IPS-NIHi7 (cell line): ENCODE measurements around the gene KCNA10.

Experiments
- DNase-seq: peaks from one replicate; pipeline ENCODE4 v3.0.0; 2012; ENCODE audit warnings: mixed read lengths; ENCODE audit errors: extremely low spot score

Gene KCNA10

GRCh38 chr1:110477445-110477957 is 41.5 kb downstream of the KCNA10 start:
- peak; percentile 46 for DNase-seq

GRCh38 chr1:110477041-110477440 is 41.9 kb downstream of the KCNA10 start:
- DNase-seq: no peak

DNA sequence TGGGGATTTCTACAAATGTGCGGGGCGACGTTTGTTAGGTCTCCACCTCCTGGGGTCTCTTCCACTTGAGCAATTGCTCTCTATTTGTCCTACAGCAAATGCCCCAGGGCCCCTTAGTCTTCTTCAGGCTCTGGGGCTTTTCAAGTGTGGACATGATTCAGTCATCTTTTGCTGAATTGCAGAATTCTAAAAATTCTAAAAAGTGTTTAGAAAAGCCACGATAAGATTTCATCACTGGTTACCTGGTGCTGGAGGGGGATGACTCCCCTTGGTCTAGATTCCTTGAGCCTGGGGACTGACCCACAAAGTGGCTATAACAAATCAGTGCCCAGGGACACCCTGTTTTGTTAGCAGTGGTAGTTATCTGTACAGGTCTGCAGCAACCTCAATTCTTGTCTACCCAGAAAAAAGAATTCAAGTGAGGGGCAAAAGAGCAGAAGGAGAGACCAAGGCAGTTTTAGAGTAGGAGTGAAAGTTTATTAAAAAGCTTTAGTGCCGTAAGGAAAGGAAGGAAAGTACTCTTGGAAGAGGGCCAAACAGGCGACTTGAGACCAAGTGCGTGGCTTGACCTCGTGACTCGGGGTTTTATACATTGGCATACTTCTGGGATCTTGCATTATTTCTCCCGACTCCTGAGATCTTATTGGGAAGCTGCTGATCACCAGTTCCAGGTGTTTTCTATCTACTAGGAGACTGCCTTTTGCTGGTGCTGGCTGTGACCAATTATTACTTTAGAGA is 42.8 kb downstream of the KCNA10 start:
- DNase-seq: no peak

- DNase-seq: peak; percentile 73
Measured at GRCh38 chr1:110475362-110476027, 43.5 kb downstream of the KCNA10 start.

DNA sequence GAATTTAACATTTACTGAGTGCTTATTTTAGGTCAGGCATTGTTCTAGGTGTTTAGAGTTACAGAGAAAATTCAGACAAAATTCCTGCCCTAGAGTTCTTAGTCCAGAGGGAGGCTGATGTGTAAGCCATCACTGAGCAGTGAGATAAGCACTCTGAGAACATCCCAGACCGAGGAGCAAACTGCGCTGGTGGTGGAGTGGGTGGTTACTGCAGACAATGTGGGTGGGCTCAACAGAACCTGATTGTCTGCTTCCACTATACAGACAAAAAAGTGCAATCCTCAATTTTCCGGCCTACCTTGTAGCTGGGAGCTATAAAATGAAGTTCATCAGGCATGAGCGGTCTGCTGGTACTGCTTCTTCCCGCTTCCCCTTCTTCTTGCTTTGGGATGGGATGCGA is 44.5 kb downstream of the KCNA10 start:
- no peak for DNase-seq

- DNase-seq: no peak
Measured at GRCh38 chr1:110472546-110472945, 46.4 kb downstream of the KCNA10 start.

DNA sequence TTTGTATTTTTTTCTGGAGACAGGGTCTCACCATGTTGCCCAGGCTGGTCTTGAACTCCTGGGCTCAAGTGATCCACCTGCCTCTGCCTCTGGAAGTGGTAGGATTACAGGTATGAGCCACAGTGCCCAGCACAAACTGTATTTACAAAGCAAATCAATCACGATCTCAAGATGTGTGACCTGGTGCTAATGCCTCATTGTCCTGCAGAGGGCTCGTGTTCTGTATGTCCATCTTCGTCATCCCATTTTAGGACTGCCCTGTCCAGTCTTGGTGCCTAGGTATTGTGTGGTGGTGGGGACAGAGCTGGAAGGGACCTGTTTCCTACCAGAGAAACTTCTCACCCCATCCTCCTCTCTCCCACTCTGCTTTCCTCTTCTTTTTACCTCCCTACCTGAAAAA is 47.8 kb downstream of the KCNA10 start:
- no peak for DNase-seq
